Natural killer cell treated with Interleukin-12 subunit alpha and Interleukin-12 subunit beta and Interleukin-15 and Interleukin-18, amount 100 ng/mL, for 72 hours (primary cell): ENCODE data around the gene INAFM2. TPM values are rescaled to one million over a fixed set of nuclear protein-coding genes. Genes with fewer than 3 reads are reported as not detected.

Experiments used
- ATAC-seq, 2 donors: fragments of 150-1000 bp; cut with Tn5 transposase in 1 of 2; sonication (Bioruptor Pico), chemical (Tn5 transposase) in 1 of 2; 2 replicates each; pipeline ENCODE4 v1.10.0; 2021
- DNase-seq: peaks from one replicate; pipeline ENCODE4 v3.0.0; 2022; ENCODE audit warnings: low spot score
- H3K27ac Mint-ChIP-seq, 2 donors: 1 replicate in 1 of 2; 2 replicates in 1 of 2; pipeline ENCODE4 v1.8.0; 2022; ENCODE audit warnings: mixed read lengths in 2 of 2, mild to moderate bottlenecking in 1 of 2, moderate library complexity in 1 of 2
- H3K27me3 Mint-ChIP-seq, 2 donors: 1 replicate in 1 of 2; 2 replicates in 1 of 2; pipeline ENCODE4 v1.8.0; 2022; ENCODE audit warnings: mixed read lengths in 2 of 2
- H3K36me3 Mint-ChIP-seq: one replicate; pipeline ENCODE4 v1.8.0; 2022; ENCODE audit warnings: mixed read lengths
- H3K4me1 Mint-ChIP-seq, 2 donors: 1 replicate in 1 of 2; 2 replicates in 1 of 2; pipeline ENCODE4 v1.8.0; 2022; ENCODE audit warnings: low read depth in 2 of 2, mixed read lengths in 2 of 2, mild to moderate bottlenecking in 1 of 2
- H3K4me3 Mint-ChIP-seq: one replicate; pipeline ENCODE4 v1.8.0; 2022; ENCODE audit warnings: mixed read lengths
- H3K9me3 Mint-ChIP-seq: 2 replicates; pipeline ENCODE4 v1.8.0; 2022; ENCODE audit warnings: mixed read lengths
- total RNA-seq, 2 donors: library from RNA; stranded (reverse); gene quantifications; one replicate each; pipeline ENCODE4 v1.2.3, GENCODE V29; 2022

INAFM2 gene
- total RNA-seq, 2 donors from 2014 or later: 16.7 to 17.5 TPM

- Mint-ChIP-seq H3K4me3 (no peak overlapping the region), H3K36me3 (peaks cover 6% of the 10 kb centered on the region), H3K9me3 (no peaks in the 10 kb centered on the region), H3K27me3 (no peaks in the 10 kb centered on the region), H3K4me1 (peaks cover 39 to 41% of the 10 kb centered on the region in 2 donors), H3K27ac (no peak overlapping the region)
- DNase-seq (peak; percentile 10), ATAC-seq (no peak)
Observed at GRCh38 chr15:40305281-40305680, 18.2 kb upstream of the INAFM2 start.

- H3K4me1 Mint-ChIP-seq: peaks cover 39 to 44% of the 10 kb centered on the region in 2 donors
- peak overlapping the region; percentile 92 to 96 for H3K27ac Mint-ChIP-seq
- H3K9me3 Mint-ChIP-seq: no peaks in the 10 kb centered on the region
Observed at GRCh38 chr15:40306371-40306770, 17.1 kb upstream of the INAFM2 start.

GRCh38 chr15:40306908-40307307 is 16.6 kb upstream of the INAFM2 start:
- H3K9me3 Mint-ChIP-seq: no peaks in the 10 kb centered on the region
- H3K4me1 Mint-ChIP-seq: peaks cover 39 to 44% of the 10 kb centered on the region in 2 donors
- peak overlapping the region; percentile 87 for H3K4me3 Mint-ChIP-seq
- H3K27ac Mint-ChIP-seq: peak overlapping the region; percentile 92 to 96
- ATAC-seq: peak in 1 of 2 donors; percentile 11
- H3K27me3 Mint-ChIP-seq: no peaks in the 10 kb centered on the region
- H3K36me3 Mint-ChIP-seq: no peaks in the 10 kb centered on the region
- DNase-seq: peak; percentile 51

More at GRCh38 chr15:40306371-40306770, 17.1 kb upstream of the INAFM2 start:
- ATAC-seq (no peak), DNase-seq (peak; percentile 57)
- no peaks in the 10 kb centered on the region for H3K36me3 Mint-ChIP-seq
- H3K27me3 Mint-ChIP-seq: no peaks in the 10 kb centered on the region
- H3K4me3 Mint-ChIP-seq: peak overlapping the region; percentile 87

GRCh38 chr15:40307421-40308211 is 15.9 kb upstream of the INAFM2 start, which contains the start of gene PLCB2:
PLCB2 (minus strand) TSS chr15:40307935; CDS start chr15:40307672, 263 bp downstream.
- Mint-ChIP-seq H3K4me1 (peaks cover 45 to 47% of the 10 kb centered on the region in 2 donors), H3K27me3 (no peaks in the 10 kb centered on the region)
- ATAC-seq: peak; percentile 81 to 85

GRCh38 chr15:40309344-40309862 is 14.1 kb upstream of the INAFM2 start:
- DNase-seq: no peak
- peak overlapping the region; percentile 92 to 96 for H3K27ac Mint-ChIP-seq
- no peaks in the 10 kb centered on the region for H3K9me3 Mint-ChIP-seq
- H3K4me3 Mint-ChIP-seq: peak overlapping the region; percentile 87
- peaks cover 52 to 53% of the 10 kb centered on the region in 2 donors for H3K4me1 Mint-ChIP-seq
- no peaks in the 10 kb centered on the region for H3K27me3 Mint-ChIP-seq
- H3K36me3 Mint-ChIP-seq: no peaks in the 10 kb centered on the region
- ATAC-seq: no peak

More at GRCh38 chr15:40307421-40308211, 15.9 kb upstream of the INAFM2 start, which contains the start of gene PLCB2:
- DNase-seq: peak; percentile 72
- Mint-ChIP-seq H3K36me3 (no peaks in the 10 kb centered on the region), H3K27ac (peak within 1 kb of the TSS; percentile 92 to 96), H3K4me3 (peak within 1 kb of the TSS; percentile 87), H3K9me3 (no peaks in the 10 kb centered on the region)

- peak overlapping the region; percentile 92 to 96 for H3K27ac Mint-ChIP-seq
- ATAC-seq: peak; percentile 35 to 43
- H3K36me3 Mint-ChIP-seq: no peaks in the 10 kb centered on the region
- H3K27me3 Mint-ChIP-seq: no peaks in the 10 kb centered on the region
- H3K4me3 Mint-ChIP-seq: peak overlapping the region; percentile 87
- H3K9me3 Mint-ChIP-seq: no peaks in the 10 kb centered on the region
- peaks cover 47 to 50% of the 10 kb centered on the region in 2 donors for H3K4me1 Mint-ChIP-seq
- peak; percentile 74 for DNase-seq
Observed at GRCh38 chr15:40310001-40310959, 13.2 kb upstream of the INAFM2 start.

GRCh38 chr15:40310993-40311392 is 12.5 kb upstream of the INAFM2 start:
- peaks cover 52 to 55% of the 10 kb centered on the region in 2 donors for H3K4me1 Mint-ChIP-seq

GRCh38 chr15:40312370-40313158 is 10.9 kb upstream of the INAFM2 start:
- Mint-ChIP-seq H3K27ac (no peak overlapping the region), H3K4me1 (peaks cover 43 to 45% of the 10 kb centered on the region in 2 donors), H3K4me3 (no peak overlapping the region), H3K36me3 (no peaks in the 10 kb centered on the region), H3K9me3 (no peaks in the 10 kb centered on the region), H3K27me3 (no peaks in the 10 kb centered on the region)
- DNase-seq (peak; percentile 55), ATAC-seq (no peak)

More at GRCh38 chr15:40310993-40311392, 12.5 kb upstream of the INAFM2 start:
- no peaks in the 10 kb centered on the region for H3K36me3 Mint-ChIP-seq
- H3K27me3 Mint-ChIP-seq: no peaks in the 10 kb centered on the region
- no peak for ATAC-seq
- no peaks in the 10 kb centered on the region for H3K9me3 Mint-ChIP-seq
- peak; percentile 13 for DNase-seq
- no peak overlapping the region for H3K4me3 Mint-ChIP-seq
- peak overlapping the region in 1 of 2 donors; percentile 39 for H3K27ac Mint-ChIP-seq

- peak; percentile 63 for DNase-seq
- H3K4me1 Mint-ChIP-seq: peaks cover 38 to 40% of the 10 kb centered on the region in 2 donors
- no peaks in the 10 kb centered on the region for H3K36me3 Mint-ChIP-seq
- no peaks in the 10 kb centered on the region for H3K9me3 Mint-ChIP-seq
- H3K4me3 Mint-ChIP-seq: peak overlapping the region; percentile 67
- H3K27me3 Mint-ChIP-seq: no peaks in the 10 kb centered on the region
- ATAC-seq: peak in 1 of 2 donors; percentile 63
- H3K27ac Mint-ChIP-seq: peak overlapping the region; percentile 65 to 76
Observed at GRCh38 chr15:40313531-40314398, 9.7 kb upstream of the INAFM2 start.

- ATAC-seq: no peak
- Mint-ChIP-seq H3K27me3 (no peaks in the 10 kb centered on the region), H3K27ac (no peak overlapping the region)
Observed at GRCh38 chr15:40314723-40315276, 8.7 kb upstream of the INAFM2 start.

GRCh38 chr15:40316931-40317330 is 6.6 kb upstream of the INAFM2 start:
- H3K27ac Mint-ChIP-seq: no peak overlapping the region
- no peak for DNase-seq
- ATAC-seq: no peak
- H3K36me3 Mint-ChIP-seq: no peaks in the 10 kb centered on the region
- H3K4me1 Mint-ChIP-seq: peaks cover 34 to 35% of the 10 kb centered on the region in 2 donors
- H3K9me3 Mint-ChIP-seq: no peaks in the 10 kb centered on the region
- no peaks in the 10 kb centered on the region for H3K27me3 Mint-ChIP-seq
- no peak overlapping the region for H3K4me3 Mint-ChIP-seq

More at GRCh38 chr15:40314723-40315276, 8.7 kb upstream of the INAFM2 start:
- peaks cover 30 to 31% of the 10 kb centered on the region in 2 donors for H3K4me1 Mint-ChIP-seq
- H3K9me3 Mint-ChIP-seq: no peaks in the 10 kb centered on the region
- DNase-seq: no peak
- no peak overlapping the region for H3K4me3 Mint-ChIP-seq
- no peaks in the 10 kb centered on the region for H3K36me3 Mint-ChIP-seq

GRCh38 chr15:40317580-40317979 is 5.9 kb upstream of the INAFM2 start:
- no peaks in the 10 kb centered on the region for H3K9me3 Mint-ChIP-seq
- ATAC-seq: no peak
- H3K4me3 Mint-ChIP-seq: no peak overlapping the region
- H3K36me3 Mint-ChIP-seq: no peaks in the 10 kb centered on the region
- DNase-seq: no peak
- H3K27ac Mint-ChIP-seq: no peak overlapping the region
- no peaks in the 10 kb centered on the region for H3K27me3 Mint-ChIP-seq
- H3K4me1 Mint-ChIP-seq: peaks cover 35 to 36% of the 10 kb centered on the region in 2 donors
